ENCODE data around the gene WDCP.

GRCh38 chr2:24019729-24020128 is 27.5 kb downstream of the WDCP start:
- TF ChIP-seq, protein P1, sequence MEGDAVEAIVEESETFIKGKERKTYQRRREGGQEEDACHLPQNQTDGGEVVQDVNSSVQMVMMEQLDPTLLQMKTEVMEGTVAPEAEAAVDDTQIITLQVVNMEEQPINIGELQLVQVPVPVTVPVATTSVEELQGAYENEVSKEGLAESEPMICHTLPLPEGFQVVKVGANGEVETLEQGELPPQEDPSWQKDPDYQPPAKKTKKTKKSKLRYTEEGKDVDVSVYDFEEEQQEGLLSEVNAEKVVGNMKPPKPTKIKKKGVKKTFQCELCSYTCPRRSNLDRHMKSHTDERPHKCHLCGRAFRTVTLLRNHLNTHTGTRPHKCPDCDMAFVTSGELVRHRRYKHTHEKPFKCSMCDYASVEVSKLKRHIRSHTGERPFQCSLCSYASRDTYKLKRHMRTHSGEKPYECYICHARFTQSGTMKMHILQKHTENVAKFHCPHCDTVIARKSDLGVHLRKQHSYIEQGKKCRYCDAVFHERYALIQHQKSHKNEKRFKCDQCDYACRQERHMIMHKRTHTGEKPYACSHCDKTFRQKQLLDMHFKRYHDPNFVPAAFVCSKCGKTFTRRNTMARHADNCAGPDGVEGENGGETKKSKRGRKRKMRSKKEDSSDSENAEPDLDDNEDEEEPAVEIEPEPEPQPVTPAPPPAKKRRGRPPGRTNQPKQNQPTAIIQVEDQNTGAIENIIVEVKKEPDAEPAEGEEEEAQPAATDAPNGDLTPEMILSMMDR (IDR thresholded peaks at IDR 0.05; ENCODE audit: low read depth, low read length, poor library complexity, severe bottlenecking), result no peak
- TF ChIP-seq EZH2phosphoT487 (IDR thresholded peaks at IDR 0.05; ENCODE audit: borderline replicate concordance, low read length), result no peak

Data from DOHH2 (cell line).